ENCODE results near the gene DSCAM. TPM values are rescaled to one million over a fixed set of nuclear protein-coding genes. Genes with fewer than 3 reads are reported as not detected.

DSCAM gene
- total RNA-seq, 1 donor from 2014 or later = 0.21 TPM

DNA sequence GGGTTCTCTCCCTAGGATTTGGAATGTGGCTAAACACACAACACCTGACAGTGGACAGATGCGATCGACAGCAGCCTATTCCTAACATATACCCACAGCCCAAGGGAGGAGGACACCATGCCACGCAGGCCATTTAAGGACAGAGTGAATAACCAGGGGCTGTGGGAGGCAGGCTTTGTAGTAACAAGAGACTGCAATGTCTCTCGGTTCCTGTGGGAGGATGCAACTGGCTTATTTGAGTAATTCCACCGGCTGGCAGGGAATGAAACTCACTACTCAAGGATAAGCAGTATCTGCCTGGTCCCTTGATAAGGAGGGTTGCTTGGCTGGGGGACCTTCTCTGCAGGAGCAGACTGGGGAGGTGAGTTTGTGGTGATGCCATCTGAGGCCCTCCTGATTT, 870.2 kb downstream of the DSCAM start:
- H3K36me3 Mint-ChIP-seq (ENCODE audit: low read depth, unreplicated experiment) = peaks cover 7% of the 10 kb centered on the region
- H3K27me3 Mint-ChIP-seq (ENCODE audit: unreplicated experiment) = peaks cover 8% of the 10 kb centered on the region
- H3K27ac Mint-ChIP-seq (ENCODE audit: unreplicated experiment) = no peak overlapping the region
- TF ChIP-seq, protein P1, sequence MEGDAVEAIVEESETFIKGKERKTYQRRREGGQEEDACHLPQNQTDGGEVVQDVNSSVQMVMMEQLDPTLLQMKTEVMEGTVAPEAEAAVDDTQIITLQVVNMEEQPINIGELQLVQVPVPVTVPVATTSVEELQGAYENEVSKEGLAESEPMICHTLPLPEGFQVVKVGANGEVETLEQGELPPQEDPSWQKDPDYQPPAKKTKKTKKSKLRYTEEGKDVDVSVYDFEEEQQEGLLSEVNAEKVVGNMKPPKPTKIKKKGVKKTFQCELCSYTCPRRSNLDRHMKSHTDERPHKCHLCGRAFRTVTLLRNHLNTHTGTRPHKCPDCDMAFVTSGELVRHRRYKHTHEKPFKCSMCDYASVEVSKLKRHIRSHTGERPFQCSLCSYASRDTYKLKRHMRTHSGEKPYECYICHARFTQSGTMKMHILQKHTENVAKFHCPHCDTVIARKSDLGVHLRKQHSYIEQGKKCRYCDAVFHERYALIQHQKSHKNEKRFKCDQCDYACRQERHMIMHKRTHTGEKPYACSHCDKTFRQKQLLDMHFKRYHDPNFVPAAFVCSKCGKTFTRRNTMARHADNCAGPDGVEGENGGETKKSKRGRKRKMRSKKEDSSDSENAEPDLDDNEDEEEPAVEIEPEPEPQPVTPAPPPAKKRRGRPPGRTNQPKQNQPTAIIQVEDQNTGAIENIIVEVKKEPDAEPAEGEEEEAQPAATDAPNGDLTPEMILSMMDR (IDR thresholded peaks at IDR 0.05; ENCODE audit: unreplicated experiment) = no peak
- no peak for DNase-seq (ENCODE audit: low spot score)
- H3K4me3 Mint-ChIP-seq (ENCODE audit: unreplicated experiment) = no peak overlapping the region
- H3K9me3 Mint-ChIP-seq (ENCODE audit: unreplicated experiment) = peaks cover 11% of the 10 kb centered on the region
- H3K4me1 Mint-ChIP-seq (ENCODE audit: unreplicated experiment) = no peaks in the 10 kb centered on the region

GRCh38 chr21:39972976-39973770, 873.8 kb downstream of the DSCAM start:
- peaks cover 6% of the 10 kb centered on the region for H3K36me3 Mint-ChIP-seq (ENCODE audit: low read depth, unreplicated experiment)
- peaks cover 10% of the 10 kb centered on the region for H3K9me3 Mint-ChIP-seq (ENCODE audit: unreplicated experiment)
- TF ChIP-seq, protein P1 (IDR thresholded peaks at IDR 0.05; ENCODE audit: unreplicated experiment) = no peak
- no peak overlapping the region for H3K4me3 Mint-ChIP-seq (ENCODE audit: unreplicated experiment)
- H3K27me3 Mint-ChIP-seq (ENCODE audit: unreplicated experiment) = peaks cover 8% of the 10 kb centered on the region
- no peak overlapping the region for H3K27ac Mint-ChIP-seq (ENCODE audit: unreplicated experiment)
- DNase-seq (ENCODE audit: low spot score) = no peak
- no peaks in the 10 kb centered on the region for H3K4me1 Mint-ChIP-seq (ENCODE audit: unreplicated experiment)

DNA sequence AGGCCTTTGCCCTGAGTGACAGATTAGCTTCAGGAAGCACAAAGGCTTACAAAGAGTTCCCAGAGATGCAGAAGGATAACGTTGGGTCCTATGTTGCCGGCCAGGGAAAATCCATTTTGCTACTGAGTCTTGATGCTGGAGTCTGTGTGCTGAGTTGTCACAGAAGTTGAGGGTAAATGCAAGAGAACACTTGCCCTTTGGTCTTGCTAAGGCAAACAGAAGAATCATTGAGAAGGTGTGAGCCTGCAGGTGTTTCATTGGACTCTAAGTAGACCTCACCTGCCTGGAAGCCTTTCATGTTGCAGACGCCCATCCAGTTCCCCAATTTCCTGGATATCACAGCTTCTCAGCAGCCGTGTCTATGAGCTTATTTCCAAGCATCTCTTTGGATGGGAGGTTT, 874.5 kb downstream of the DSCAM start:
- DNase-seq (ENCODE audit: low spot score) = no peak
- no peaks in the 10 kb centered on the region for H3K36me3 Mint-ChIP-seq (ENCODE audit: low read depth, unreplicated experiment)
- peaks cover 13% of the 10 kb centered on the region for H3K9me3 Mint-ChIP-seq (ENCODE audit: unreplicated experiment)
- H3K27me3 Mint-ChIP-seq (ENCODE audit: unreplicated experiment) = peaks cover 8% of the 10 kb centered on the region
- H3K4me3 Mint-ChIP-seq (ENCODE audit: unreplicated experiment) = no peak overlapping the region
- no peaks in the 10 kb centered on the region for H3K4me1 Mint-ChIP-seq (ENCODE audit: unreplicated experiment)
- no peak overlapping the region for H3K27ac Mint-ChIP-seq (ENCODE audit: unreplicated experiment)
- TF ChIP-seq, protein P1 (IDR thresholded peaks at IDR 0.05; ENCODE audit: unreplicated experiment) = no peak

DNA sequence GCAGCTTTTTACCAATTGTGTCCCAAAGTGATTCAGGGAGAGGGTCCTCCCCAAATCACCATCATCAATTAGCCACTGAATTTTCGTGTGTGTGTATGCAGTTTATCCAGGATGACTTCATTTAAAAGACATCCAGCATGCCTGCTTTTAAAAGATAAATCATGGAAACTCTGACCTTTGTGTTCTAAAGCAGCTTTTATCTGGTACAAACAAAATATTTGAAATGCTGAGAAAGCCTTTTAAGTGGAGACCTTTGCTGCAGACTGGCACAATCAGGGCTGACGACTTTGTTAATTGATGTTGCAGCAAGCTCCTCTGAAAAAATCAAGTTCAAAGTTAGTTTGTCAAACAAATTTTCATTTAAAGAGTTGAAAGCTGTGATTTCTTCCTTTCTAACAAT, 875.0 kb downstream of the DSCAM start:
- Mint-ChIP-seq H3K9me3 (ENCODE audit: unreplicated experiment) (peaks cover 13% of the 10 kb centered on the region), H3K4me1 (ENCODE audit: unreplicated experiment) (no peaks in the 10 kb centered on the region), H3K4me3 (ENCODE audit: unreplicated experiment) (no peak overlapping the region), H3K27me3 (ENCODE audit: unreplicated experiment) (peaks cover 8% of the 10 kb centered on the region), H3K27ac (ENCODE audit: unreplicated experiment) (no peak overlapping the region), H3K36me3 (ENCODE audit: low read depth, unreplicated experiment) (no peaks in the 10 kb centered on the region)
- no peak for DNase-seq (ENCODE audit: low spot score)
- TF ChIP-seq, protein P1 (IDR thresholded peaks at IDR 0.05; ENCODE audit: unreplicated experiment) = no peak

DNA sequence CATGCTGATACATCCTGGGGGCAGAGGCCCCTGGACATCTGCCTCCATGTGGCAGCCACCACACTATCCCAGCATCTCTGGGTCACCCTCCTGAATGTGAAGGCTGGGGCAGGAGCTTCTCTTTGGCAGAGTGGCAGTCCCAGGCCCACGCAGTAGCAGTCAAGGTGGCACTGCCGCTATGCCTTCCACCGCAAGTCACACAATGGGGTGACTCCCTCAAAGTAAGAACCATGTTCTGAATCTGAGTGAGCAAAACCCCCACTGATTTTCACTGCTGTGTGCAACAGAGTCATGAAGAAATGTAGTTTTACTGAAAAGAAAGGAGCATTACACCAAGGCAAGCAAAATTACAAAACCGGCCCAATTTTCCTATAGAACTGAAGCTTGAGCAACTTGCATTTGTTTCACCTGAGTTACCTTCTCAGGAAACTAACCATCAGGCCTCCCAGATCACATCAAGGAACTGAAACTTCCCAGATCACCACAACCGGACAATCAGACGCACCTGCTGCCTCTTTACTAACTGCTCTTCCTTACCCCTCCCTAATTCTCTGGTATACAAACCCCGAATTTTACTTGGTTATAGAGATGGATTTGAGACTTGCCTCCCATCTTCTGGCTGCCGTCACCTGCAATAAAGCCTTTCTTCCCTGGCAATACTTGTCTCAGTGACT, 877.1 kb downstream of the DSCAM start:
- H3K4me3 Mint-ChIP-seq (ENCODE audit: unreplicated experiment) = no peak overlapping the region
- no peaks in the 10 kb centered on the region for H3K4me1 Mint-ChIP-seq (ENCODE audit: unreplicated experiment)
- H3K36me3 Mint-ChIP-seq (ENCODE audit: low read depth, unreplicated experiment) = no peaks in the 10 kb centered on the region
- TF ChIP-seq, protein P1 (IDR thresholded peaks at IDR 0.05; ENCODE audit: unreplicated experiment) = no peak
- H3K9me3 Mint-ChIP-seq (ENCODE audit: unreplicated experiment) = peaks cover 17% of the 10 kb centered on the region
- no peak for DNase-seq (ENCODE audit: low spot score)
- H3K27me3 Mint-ChIP-seq (ENCODE audit: unreplicated experiment) = peaks cover 6% of the 10 kb centered on the region
- H3K27ac Mint-ChIP-seq (ENCODE audit: unreplicated experiment) = no peak overlapping the region

Measured in endothelial cell (in vitro differentiated cells).